ENCODE results near the gene RAD52. TPM values are rescaled to one million over a fixed set of nuclear protein-coding genes. Genes with fewer than 3 reads are reported as not detected.

RAD52 gene
- polyA plus RNA-seq: 10 to 100 TPM in 2 of 4 donors, 1 to 10 TPM in 2; 3.2 to 28.1 (median 10.3) TPM
- long read RNA-seq, donor 1, partial matches to known transcripts: 0 of 2 reads
- long read RNA-seq, donor 1, other reads (novel, unspliced or antisense): 0 of 2 reads
- long read RNA-seq, donor 2, partial matches to known transcripts: 0 of 1 reads
- long read RNA-seq, donor 2, other reads (novel, unspliced or antisense): 0 of 1 reads
- long read RNA-seq, donor 3, partial matches to known transcripts: 0 of 2 reads
- long read RNA-seq, donor 3, other reads (novel, unspliced or antisense): 0 of 2 reads
- long read RNA-seq, donor 4: 0 reads
- long read RNA-seq, donor 5, partial matches to known transcripts: 0 of 1 reads
- long read RNA-seq, donor 5, other reads (novel, unspliced or antisense): 0 of 1 reads
- long read RNA-seq, donor 6, partial matches to known transcripts: 0 of 2 reads
- long read RNA-seq, donor 6, other reads (novel, unspliced or antisense): 0 of 2 reads
- long read RNA-seq, donor 7: 0 reads
- long read RNA-seq, donor 8, partial matches to known transcripts: 0 of 1 reads
- long read RNA-seq, donor 8, other reads (novel, unspliced or antisense): 0 of 1 reads
- long read RNA-seq, donor 9: 0 reads
- long read RNA-seq, donor 10, partial matches to known transcripts: 0 of 3 reads
- long read RNA-seq, donor 10, other reads (novel, unspliced or antisense): 0 of 3 reads

DNA sequence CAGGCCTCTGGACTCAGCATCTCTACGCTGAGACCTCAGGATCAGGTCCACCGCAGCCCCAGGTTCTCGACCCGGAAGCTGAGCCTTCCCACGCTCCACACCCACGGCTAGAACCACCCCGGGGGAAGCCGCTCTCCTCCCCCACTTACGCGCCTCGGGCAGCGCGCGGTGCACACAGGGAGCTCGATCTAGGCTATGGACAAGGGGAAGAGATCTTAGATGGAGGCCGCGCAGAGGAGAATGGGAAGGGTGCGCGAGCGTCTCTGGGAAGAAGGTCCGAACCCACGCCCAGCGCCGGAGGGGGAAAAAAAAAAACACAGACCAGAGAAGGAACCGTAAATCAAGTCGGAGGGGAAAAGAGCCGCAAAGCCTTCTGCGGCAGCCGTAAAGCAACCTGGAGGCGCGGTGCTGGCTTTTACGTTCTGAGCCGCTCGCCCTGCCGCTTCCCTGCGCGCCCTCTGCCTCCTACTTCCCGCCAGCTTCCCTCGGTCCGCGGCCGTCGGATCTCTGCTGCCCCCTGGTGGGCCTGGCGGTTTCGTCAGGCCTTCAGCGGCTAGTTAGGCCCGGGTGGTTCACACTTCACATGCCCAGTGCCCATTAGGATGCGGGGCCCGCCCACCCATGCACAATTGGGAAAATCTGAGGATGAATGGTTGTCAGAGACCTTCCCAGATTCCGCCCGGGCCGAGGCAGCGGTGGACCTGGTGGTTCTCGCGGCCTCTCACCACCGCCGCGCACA lies at the start of gene RAD52:
Gene RAD52, minus strand, starts transcription at position 242 of the 739 bp plus-strand sequence. CDS start 16,636 bp downstream, outside the sequence.
- DNase-seq (peak; percentile 99 to 100), FAIRE-seq (no peak)
- 1 to 8% (median 6%) methylated on average over 43 to 58 of the region's 58 CpGs for WGBS, 3 donors

DNA sequence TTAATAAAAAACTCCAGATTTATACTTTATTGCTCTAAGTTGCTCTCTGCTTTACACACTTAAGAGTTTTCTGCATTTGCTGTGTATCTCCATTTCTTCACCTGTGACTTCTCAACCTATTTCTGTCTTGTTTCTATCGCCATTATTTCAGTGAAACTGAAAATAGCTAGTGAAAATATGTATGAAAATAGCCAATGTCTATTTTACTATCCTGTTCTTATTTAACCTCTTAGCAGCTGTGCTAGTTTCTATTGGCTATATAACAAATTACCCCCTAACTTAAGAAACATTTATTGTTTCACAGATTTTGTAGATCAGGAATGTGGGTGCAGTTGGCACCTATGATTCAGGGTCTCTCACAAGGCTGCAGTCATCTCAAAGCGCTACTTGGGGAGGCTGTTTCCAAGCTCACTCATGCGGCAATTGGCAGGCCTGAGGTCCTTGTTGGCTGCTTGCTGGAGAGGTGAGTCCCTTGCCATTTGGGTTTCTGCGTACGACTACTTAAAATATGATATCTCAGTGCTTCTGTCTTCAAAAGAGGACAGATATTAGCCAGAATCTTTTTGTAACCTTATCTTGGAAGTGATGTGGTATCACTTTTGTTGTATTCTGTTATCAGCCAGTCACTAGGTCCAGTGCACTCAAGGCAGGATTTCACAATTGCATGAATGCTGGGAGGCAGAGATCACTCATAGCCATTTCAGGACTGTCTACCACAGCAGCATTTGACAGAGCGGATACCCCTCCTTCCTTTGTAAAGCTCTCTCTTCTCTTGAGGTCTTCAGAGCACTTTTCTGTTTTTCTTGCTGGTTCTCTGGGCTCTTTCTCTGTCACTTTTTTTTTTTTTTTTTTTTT lies 48.8 kb upstream of the RAD52 start:
- Histone ChIP-seq H3K4me1 (ENCODE audit: control insufficient read depth in 3 of 3, insufficient read depth in 2 of 3, low read depth in 1 of 3, low read length in 2 of 3) (peaks cover 0 to 3% (median 0%) of the 10 kb centered on the region in 3 donors), H3K4me3 (ENCODE audit: low read depth in 1 of 3, low read length in 3 of 3) (no peak overlapping the region), H3K27me3 (ENCODE audit: control insufficient read depth in 3 of 3, insufficient read depth in 3 of 3, low read length in 3 of 3) (no peaks in the 10 kb centered on the region), H3K36me3 (ENCODE audit: control insufficient read depth in 3 of 3, insufficient read depth in 2 of 3, low read depth in 1 of 3, low read length in 3 of 3) (peaks cover 0 to 4% (median 0%) of the 10 kb centered on the region in 3 donors), H3K27ac (ENCODE audit: low read depth in 1 of 3, low read length in 2 of 3) (peak overlapping the region in 1 of 3 donors; percentile 21), H3K9me3 (ENCODE audit: control insufficient read depth in 2 of 2, insufficient read depth in 1 of 2, low read depth in 1 of 2, low read length in 1 of 2) (no peaks in the 10 kb centered on the region)
- FAIRE-seq: no peak
- WGBS, 3 donors: 76 to 87% (median 85%) methylated on average over 6 of the region's 6 CpGs
- DNase-seq: peak in 1 of 2 donors; percentile 52

More for the DNA sequence above, at the start of gene RAD52:
- no peaks in the 10 kb centered on the region for H3K36me3 ChIP-seq (ENCODE audit: control insufficient read depth in 3 of 3, insufficient read depth in 2 of 3, low read depth in 1 of 3, low read length in 3 of 3)
- peak within 1 kb of the TSS; percentile 91 to 98 (median 94) for H3K27ac ChIP-seq (ENCODE audit: low read depth in 1 of 3, low read length in 2 of 3)
- peak within 1 kb of the TSS; percentile 76 to 91 (median 90) for H3K4me3 ChIP-seq (ENCODE audit: low read depth in 1 of 3, low read length in 3 of 3)
- H3K27me3 ChIP-seq (ENCODE audit: control insufficient read depth in 3 of 3, insufficient read depth in 3 of 3, low read length in 3 of 3): no peaks in the 10 kb centered on the region
- H3K9me3 ChIP-seq (ENCODE audit: control insufficient read depth in 2 of 2, insufficient read depth in 1 of 2, low read depth in 1 of 2, low read length in 1 of 2): peaks cover 0 to 4% of the 10 kb centered on the region in 2 donors
- H3K4me1 ChIP-seq (ENCODE audit: control insufficient read depth in 3 of 3, insufficient read depth in 2 of 3, low read depth in 1 of 3, low read length in 2 of 3): peaks cover 0 to 6% (median 0%) of the 10 kb centered on the region in 3 donors

DNA sequence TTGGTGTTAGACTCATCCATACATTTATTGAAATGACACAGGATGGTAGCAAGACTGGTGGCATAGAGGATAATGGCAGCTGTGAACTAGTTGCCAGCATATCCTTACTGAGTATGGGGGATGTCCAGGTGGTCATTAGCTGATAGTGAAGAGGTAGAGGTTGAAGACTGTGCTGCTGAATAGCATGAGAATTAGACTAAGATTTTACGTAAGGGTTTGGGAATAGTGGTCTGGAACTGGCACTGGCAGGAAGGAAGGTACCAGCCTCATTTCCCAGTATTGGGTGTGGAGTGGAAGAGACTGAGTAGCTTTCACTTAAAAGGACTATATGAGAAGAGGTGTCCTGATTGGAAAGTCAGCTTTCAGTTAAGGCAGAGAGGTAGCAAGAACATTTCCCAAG lies 48.0 kb upstream of the RAD52 start:
- H3K36me3 ChIP-seq (ENCODE audit: control insufficient read depth in 3 of 3, insufficient read depth in 2 of 3, low read depth in 1 of 3, low read length in 3 of 3): peaks cover 0 to 4% (median 0%) of the 10 kb centered on the region in 3 donors
- H3K27me3 ChIP-seq (ENCODE audit: control insufficient read depth in 3 of 3, insufficient read depth in 3 of 3, low read length in 3 of 3): no peaks in the 10 kb centered on the region
- no peak for FAIRE-seq
- DNase-seq: no peak
- WGBS, 3 donors: 84 to 100% (median 85%) methylated on average over 1 of the region's 1 CpG
- H3K4me3 ChIP-seq (ENCODE audit: low read depth in 1 of 3, low read length in 3 of 3): no peak overlapping the region
- peaks cover 0 to 3% (median 0%) of the 10 kb centered on the region in 3 donors for H3K4me1 ChIP-seq (ENCODE audit: control insufficient read depth in 3 of 3, insufficient read depth in 2 of 3, low read depth in 1 of 3, low read length in 2 of 3)
- H3K9me3 ChIP-seq (ENCODE audit: control insufficient read depth in 2 of 2, insufficient read depth in 1 of 2, low read depth in 1 of 2, low read length in 1 of 2): no peaks in the 10 kb centered on the region
- no peak overlapping the region for H3K27ac ChIP-seq (ENCODE audit: low read depth in 1 of 3, low read length in 2 of 3)

DNA sequence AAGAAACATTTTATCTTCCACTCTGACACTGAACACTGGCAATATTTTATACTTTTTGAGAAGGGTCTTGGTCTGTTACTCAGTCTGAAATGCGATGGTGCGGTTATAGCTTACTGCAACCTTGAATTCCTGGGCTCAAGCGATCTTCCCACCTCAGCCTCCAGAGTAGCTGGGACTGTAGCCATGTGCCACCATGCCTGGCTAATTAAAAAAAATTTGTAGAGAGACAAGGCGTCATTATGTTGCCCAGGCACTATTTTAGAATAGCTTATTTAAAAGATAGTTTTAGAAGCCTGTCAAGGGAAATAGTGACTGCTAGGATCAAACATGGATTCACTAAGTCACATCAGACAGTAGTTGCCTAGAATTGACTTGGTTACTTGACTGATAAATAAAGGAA lies 47.4 kb upstream of the RAD52 start:
- Histone ChIP-seq H3K27me3 (ENCODE audit: control insufficient read depth in 3 of 3, insufficient read depth in 3 of 3, low read length in 3 of 3) (no peaks in the 10 kb centered on the region), H3K27ac (ENCODE audit: low read depth in 1 of 3, low read length in 2 of 3) (no peak overlapping the region), H3K36me3 (ENCODE audit: control insufficient read depth in 3 of 3, insufficient read depth in 2 of 3, low read depth in 1 of 3, low read length in 3 of 3) (peaks cover 0 to 4% (median 0%) of the 10 kb centered on the region in 3 donors), H3K4me1 (ENCODE audit: control insufficient read depth in 3 of 3, insufficient read depth in 2 of 3, low read depth in 1 of 3, low read length in 2 of 3) (peaks cover 2 to 6% (median 4%) of the 10 kb centered on the region in 3 donors), H3K9me3 (ENCODE audit: control insufficient read depth in 2 of 2, insufficient read depth in 1 of 2, low read depth in 1 of 2, low read length in 1 of 2) (no peaks in the 10 kb centered on the region), H3K4me3 (ENCODE audit: low read depth in 1 of 3, low read length in 3 of 3) (no peak overlapping the region)
- DNase-seq: no peak
- no peak for FAIRE-seq
- 90 to 93% (median 91%) methylated on average over 4 of the region's 4 CpGs for WGBS, 3 donors

DNA sequence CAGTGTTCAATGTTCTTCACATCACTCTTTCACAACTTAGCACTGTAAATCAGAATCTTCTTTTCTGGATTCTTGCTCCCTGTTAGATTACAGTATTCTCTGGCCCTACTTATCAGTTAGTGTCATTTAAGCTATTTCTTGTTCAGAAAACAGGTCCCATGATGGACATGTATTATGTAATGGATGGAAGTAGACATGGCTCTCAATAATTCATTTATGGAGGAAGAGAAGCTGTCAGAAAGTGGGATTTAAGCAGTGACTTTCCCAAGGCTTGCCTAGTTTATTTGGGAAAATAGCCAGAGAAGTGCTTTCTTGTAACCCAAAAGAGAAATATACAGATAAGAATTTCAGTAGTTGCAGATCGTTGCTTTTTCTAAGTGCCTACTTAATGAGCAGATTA lies 43.2 kb upstream of the RAD52 start:
- WGBS, 3 donors: 30 to 48% (median 38%) methylated on average over 1 of the region's 1 CpG
- Histone ChIP-seq H3K27ac (ENCODE audit: low read depth in 1 of 3, low read length in 2 of 3) (no peak overlapping the region), H3K27me3 (ENCODE audit: control insufficient read depth in 3 of 3, insufficient read depth in 3 of 3, low read length in 3 of 3) (no peaks in the 10 kb centered on the region), H3K4me3 (ENCODE audit: low read depth in 1 of 3, low read length in 3 of 3) (no peak overlapping the region), H3K4me1 (ENCODE audit: control insufficient read depth in 3 of 3, insufficient read depth in 2 of 3, low read depth in 1 of 3, low read length in 2 of 3) (peaks cover 3 to 19% (median 3%) of the 10 kb centered on the region in 3 donors), H3K9me3 (ENCODE audit: control insufficient read depth in 2 of 2, insufficient read depth in 1 of 2, low read depth in 1 of 2, low read length in 1 of 2) (no peaks in the 10 kb centered on the region), H3K36me3 (ENCODE audit: control insufficient read depth in 3 of 3, insufficient read depth in 2 of 3, low read depth in 1 of 3, low read length in 3 of 3) (peaks cover 0 to under 1% (median 0%) of the 10 kb centered on the region in 3 donors)
- FAIRE-seq: no peak
- DNase-seq: peak in 1 of 2 donors; percentile 11

DNA sequence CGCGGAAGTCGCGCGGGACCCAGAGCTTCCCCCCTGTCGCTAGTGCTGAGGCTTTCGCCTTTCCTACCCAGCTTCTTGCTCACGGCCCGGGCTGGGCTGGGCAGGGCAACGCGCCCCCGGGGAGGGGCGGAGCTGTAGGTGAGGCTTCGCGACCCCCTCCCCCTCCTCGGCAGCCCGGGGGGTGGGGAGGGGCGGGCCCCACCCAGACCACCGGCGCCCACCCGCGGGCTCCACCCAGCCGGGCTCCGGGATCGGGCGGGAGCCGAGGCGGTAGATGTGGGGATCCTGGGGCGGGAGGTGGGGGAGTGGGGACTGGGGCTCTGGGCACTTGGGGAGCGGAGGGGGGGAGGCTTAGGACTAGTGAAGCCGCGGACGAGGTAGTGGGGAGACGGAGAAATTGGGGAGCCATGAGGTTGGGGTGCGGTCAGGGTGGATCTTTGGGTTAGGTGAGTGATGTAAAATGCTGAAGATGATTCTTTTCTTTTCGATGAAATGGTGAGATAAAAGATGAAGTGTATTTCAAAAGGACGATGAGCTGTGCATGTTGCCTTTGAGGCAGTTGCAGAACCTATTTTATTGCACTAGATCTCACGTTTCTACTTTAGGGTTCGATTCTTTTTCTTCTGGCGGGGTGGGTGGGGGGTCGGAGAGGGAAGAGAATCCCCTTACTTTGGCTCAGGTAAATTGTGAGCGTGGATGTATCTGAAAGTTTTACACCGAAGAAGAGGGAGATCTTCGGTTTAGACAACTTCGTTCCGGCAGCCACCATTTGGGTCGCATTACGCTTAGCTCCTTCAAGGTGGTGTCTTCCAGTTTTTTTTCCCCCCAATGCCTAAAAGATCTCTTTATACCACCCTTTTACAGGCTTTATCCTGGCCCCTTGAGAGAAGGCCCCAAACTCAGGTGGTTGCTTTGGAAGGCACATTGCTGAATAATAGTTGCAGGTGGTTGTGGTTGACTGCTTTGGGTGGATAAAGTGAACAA lies 42.1 kb upstream of the RAD52 start:
- no peak for DNase-seq
- Histone ChIP-seq H3K27me3 (ENCODE audit: control insufficient read depth in 3 of 3, insufficient read depth in 3 of 3, low read length in 3 of 3) (no peaks in the 10 kb centered on the region), H3K27ac (ENCODE audit: low read depth in 1 of 3, low read length in 2 of 3) (peak overlapping the region; percentile 79 to 96 (median 85)), H3K4me1 (ENCODE audit: control insufficient read depth in 3 of 3, insufficient read depth in 2 of 3, low read depth in 1 of 3, low read length in 2 of 3) (peaks cover 3 to 19% (median 3%) of the 10 kb centered on the region in 3 donors), H3K36me3 (ENCODE audit: control insufficient read depth in 3 of 3, insufficient read depth in 2 of 3, low read depth in 1 of 3, low read length in 3 of 3) (peaks cover 0 to 2% (median 0%) of the 10 kb centered on the region in 3 donors), H3K4me3 (ENCODE audit: low read depth in 1 of 3, low read length in 3 of 3) (peak overlapping the region; percentile 69 to 92 (median 87)), H3K9me3 (ENCODE audit: control insufficient read depth in 2 of 2, insufficient read depth in 1 of 2, low read depth in 1 of 2, low read length in 1 of 2) (no peaks in the 10 kb centered on the region)
- 3 to 7% (median 4%) methylated on average over 34 to 48 of the region's 48 CpGs for WGBS, 3 donors
- no peak for FAIRE-seq

Measured in small intestine (tissue), 16 donors.